ENCODE results near the gene UNC5B.

Gene UNC5B

DNA sequence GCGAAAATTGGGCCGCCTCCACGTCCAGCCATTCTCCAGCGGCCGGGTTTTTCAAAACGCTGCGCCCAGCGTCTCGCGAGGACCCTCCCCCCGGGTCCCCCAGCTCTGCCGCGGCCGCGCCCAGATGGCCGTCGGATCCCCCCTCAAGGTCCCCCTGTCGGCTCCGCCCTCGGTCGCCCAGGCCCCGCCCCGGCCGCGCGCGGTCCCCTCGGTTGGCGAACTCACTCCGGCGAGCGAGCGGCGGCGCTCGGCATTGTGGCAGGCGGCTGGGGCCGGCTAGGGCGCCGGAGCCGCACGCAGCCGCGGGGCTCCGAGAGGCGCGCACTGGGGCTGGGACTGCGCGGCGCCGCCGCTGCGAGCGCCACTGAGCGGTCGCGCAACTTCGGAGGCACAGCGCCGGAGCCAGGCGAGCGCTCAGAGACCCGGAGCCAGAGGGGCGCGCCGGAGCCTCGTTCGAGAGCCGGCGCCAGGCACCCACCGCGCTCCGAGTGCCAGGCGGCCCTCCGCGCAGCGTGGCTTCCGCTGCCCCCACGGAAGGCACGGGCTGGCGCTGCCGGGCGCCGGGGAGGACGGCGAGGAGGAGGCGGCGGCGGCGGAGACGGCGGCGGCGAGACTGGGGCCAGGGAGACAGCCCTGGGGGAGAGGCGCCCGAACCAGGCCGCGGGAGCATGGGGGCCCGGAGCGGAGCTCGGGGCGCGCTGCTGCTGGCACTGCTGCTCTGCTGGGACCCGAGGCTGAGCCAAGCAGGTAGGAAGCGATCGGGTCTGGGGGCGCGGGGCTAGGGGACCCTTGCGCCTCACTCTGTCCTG lies at the start of gene UNC5B:
TSS of gene UNC5B (plus strand) at position 253 of the 809 bp plus-strand sequence. CDS start at position 669, 416 bp downstream.
- FAIRE-seq: no peak

- no peak for FAIRE-seq
Observed at GRCh38 chr10:71173466-71173865, 38.9 kb upstream of the UNC5B start.

GRCh38 chr10:71176661-71177060 lies 35.7 kb upstream of the UNC5B start:
- no peak for FAIRE-seq

DNA sequence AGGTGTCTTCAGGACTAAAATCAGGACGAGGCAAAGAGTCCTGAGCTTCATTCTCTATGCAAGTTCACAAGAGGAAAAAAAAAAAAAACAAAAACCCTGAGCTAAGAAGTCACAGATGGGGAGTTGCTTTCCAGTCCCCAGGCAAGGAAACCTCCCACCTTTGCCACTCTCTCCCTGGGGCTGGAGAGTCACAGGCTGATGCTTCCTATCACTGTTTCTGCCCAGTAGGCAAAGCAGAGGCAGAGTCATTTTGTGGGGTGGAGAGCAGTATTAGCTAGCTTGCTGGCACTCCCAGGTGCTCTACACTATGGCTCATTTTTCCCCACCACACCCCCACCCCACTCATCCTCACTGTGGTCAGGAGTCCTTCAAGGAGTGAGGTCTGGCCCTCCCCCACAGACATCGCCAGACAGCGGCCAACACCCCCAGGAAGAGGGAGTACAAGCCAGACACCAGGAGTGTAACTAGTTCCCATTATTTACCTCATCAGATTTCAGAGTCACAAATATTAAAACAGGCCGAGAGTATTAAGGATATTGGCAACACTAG lies 34.6 kb upstream of the UNC5B start:
- FAIRE-seq: no peak

- FAIRE-seq: no peak
Observed at GRCh38 chr10:71178880-71179279, 33.5 kb upstream of the UNC5B start.

- FAIRE-seq: no peak
Observed at GRCh38 chr10:71179382-71179781, 33.0 kb upstream of the UNC5B start.

DNA sequence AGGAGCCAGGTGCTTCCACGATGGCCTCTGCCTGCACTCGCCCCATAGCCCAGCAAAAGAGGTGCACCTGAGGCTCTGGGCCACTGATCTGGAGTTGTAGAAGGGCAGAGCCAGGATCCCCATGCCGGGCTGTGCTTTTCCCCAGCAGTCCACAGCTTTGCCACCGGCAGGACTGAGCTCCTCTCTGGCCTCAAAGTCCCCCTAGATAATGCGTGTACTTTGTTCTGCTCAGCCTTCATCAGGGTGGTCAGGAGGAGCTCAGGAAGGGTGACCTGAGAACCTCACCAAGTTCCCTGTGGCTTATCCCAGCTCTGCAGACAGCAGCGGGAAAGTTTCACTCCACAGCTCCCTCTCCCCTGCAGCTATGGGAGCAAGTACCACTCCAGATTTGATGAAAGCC lies 27.9 kb upstream of the UNC5B start:
- FAIRE-seq: no peak

GRCh38 chr10:71185209-71185608 lies 27.2 kb upstream of the UNC5B start:
- no peak for FAIRE-seq

GRCh38 chr10:71187197-71187596 lies 25.2 kb upstream of the UNC5B start:
- FAIRE-seq: no peak

GRCh38 chr10:71187600-71187999 lies 24.8 kb upstream of the UNC5B start:
- FAIRE-seq: no peak

DNA sequence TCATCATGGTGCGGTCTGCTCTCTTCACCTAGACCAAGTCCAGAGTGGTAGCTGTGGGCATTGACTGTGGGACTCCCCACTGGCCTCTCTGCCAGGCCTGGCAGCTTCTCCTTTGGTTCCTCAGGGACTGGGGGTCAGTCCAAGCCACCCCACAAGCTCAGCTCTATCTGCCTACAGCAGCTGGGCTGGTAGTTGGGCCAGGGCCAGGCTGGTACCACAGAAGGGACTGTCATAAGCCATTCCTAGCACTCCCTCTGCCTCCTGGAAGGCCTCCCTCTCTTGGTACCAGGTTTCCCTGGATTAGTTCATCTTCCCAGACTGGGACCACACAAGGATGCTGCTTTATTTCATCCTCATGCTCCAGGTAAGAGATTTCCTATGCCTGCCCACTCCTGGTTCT lies 24.2 kb upstream of the UNC5B start:
- FAIRE-seq: no peak

DNA sequence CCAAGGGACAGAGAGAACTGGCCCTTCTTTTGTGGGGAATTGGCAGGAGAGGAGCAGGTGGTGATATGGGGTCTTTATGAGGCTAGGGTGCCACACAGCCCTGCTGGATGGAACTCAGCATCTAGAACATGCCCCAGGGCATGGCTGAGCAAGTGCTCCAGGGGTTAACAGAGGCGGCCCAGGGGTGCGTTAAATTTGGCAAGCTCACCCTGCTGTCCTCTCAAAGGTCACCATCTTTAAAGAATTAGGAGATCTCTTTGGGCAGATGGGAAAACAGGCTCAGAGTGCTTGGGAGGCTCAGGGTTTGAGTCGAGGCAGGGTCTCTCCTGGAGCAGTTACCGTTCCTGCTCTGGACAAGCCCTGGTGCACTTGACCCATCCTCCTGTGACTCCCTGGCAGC lies 21.4 kb upstream of the UNC5B start:
- no peak for FAIRE-seq

GRCh38 chr10:71191551-71192076 lies 20.8 kb upstream of the UNC5B start:
- no peak for FAIRE-seq

DNA sequence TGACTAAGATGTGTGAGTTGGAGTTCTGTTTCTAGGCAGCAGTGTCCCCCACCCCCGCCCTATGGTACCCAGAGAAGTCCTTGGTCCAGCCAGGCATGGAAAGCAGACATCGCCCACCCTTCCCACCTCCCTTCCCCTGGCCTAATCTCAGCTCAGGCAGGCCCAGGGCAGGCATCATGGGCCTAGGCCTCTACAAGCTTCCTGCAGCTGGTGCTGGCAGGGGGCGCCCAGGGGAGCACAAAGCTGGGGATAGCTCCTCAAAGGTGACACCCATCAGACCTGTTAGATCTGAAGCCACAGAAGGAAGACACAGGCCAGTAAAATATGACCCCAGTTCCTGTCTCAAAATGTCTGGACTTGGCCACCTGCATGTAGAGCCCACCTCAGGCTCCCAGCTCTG lies 18.9 kb upstream of the UNC5B start:
- FAIRE-seq: no peak

DNA sequence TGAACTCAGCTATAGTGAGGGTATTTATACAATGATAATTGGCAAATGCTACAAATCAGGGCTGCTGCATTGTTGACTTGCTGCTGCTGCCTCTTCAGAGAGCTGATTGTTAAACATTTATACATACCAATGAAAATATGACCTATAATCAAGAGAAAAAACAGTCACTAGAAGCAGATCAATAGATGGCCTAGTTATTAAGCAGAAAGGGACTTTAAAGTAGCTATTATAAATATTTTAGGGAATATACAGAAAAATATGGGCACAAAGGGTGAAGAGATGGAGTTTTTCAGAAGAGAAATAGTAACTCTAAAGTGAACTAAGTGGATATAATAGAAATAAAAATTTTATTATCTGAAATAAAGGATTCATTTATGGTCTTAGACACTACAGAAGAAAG lies 14.4 kb upstream of the UNC5B start:
- FAIRE-seq: no peak

DNA sequence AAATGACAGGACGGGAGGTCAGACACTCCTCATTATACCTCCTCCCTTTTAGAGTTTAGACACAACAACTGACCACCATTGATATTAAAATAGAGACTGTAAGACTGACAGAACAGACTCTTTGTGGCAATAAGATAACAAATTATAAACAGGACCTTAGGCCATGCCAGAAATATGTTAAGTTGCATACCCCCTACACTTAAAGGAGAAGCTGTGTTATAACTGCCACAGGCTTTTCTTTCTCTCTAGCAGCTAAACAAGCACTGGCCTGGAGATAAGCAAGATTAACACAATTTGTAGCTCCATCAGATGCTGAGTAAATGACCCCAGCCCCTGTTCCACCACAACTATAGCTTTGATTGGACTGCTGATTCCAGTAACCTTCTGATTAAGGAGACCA lies 10.5 kb upstream of the UNC5B start:
- FAIRE-seq: no peak

DNA sequence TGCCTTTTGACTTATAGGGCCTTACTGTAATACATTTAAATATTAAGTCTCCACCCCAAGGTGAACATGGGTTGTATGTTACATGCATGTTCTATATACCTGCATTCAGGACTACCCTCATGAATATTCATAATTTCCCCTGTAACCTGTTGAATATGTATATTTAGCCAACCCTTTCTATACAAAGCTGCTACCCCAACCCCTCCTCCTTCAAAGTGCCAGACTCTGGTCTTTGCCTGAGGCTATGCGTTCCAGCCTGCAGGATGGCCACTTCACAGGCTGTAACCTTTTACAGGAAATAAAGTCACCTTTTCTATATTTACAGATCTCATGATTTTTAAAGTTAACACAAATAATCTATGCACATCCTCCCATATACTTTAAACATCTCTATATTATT lies 10.1 kb upstream of the UNC5B start:
- FAIRE-seq: no peak

DNA sequence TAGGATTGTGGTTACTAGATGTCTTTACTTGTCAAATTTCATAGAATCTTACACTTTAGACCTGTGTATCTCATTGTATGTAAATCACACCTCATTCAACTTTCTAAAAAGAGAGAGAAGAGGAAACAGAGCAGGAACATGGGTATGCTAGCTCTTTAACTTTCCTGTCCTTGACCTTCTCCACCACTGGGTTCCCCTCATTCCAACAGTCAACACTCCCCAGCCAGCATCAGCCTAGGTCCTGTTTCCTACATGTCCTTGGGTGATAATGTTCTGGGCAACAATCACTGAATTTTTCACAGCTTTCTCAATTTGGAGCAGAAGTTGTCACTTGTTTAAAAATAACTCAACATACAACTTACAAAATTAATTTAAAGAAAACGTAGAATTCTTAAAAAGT lies 9.2 kb upstream of the UNC5B start:
- FAIRE-seq: no peak

DNA sequence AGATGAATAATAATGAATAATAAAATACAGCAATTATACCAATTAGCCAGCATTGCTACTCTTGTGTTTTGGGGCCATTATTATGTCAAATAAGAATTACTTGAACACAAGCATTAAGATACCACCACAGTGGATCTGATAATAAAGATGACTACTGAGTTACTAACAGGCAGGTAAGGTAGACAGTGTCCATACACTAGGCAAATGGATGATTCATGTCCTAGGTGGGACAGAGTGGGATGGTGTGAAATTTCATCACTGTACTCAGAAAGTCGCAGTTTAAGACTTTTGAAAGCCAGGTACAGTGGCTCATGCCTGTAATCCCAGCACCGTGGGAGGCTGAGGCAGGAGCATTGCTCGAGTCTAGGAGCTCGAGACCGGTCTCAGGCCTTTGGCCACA lies 8.7 kb upstream of the UNC5B start:
- no peak for FAIRE-seq

- no peak for FAIRE-seq
Observed at GRCh38 chr10:71204746-71205145, 7.6 kb upstream of the UNC5B start.

- no peak for FAIRE-seq
Observed at GRCh38 chr10:71205468-71205867, 6.9 kb upstream of the UNC5B start.

GRCh38 chr10:71206911-71207310 lies 5.5 kb upstream of the UNC5B start:
- no peak for FAIRE-seq

- no peak for FAIRE-seq
Observed at GRCh38 chr10:71207578-71207977, 4.8 kb upstream of the UNC5B start.

GRCh38 chr10:71209352-71209715 lies 3.0 kb upstream of the UNC5B start:
- no peak for FAIRE-seq

Measured in islet of Langerhans (tissue), 1 donor.